ENCODE measurements around the gene NPM1. TPM values are rescaled to one million over a fixed set of nuclear protein-coding genes. Genes with fewer than 3 reads are reported as not detected.

The NPM1 gene
- total and polyA plus RNA-seq, 2 donors (not counting 1 experiment from before 2014, with no cell fraction given) = 158 to 920 TPM

DNA sequence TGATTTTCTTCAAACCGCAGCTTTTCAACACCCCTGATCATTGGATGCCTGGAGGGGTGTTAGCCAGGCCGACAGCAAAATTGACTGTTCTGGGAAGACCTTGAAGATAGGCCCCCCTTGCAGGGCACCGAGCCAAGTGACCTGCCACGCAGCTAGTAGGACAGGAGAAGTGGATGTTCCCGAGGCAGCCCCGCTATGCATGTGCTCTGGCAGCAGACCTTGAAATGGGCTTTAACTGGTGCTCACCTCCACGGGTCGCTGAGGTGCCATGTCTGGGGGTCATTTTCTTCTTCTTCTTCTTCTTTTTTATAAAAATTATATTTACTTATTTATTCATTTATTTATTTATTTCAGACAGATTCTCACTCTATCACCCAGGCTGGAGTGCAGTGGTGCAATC lies 44.4 kb downstream of the NPM1 start:
- no peak overlapping the region for H3K9ac ChIP-seq (ENCODE audit: low read length)
- no peaks in the 10 kb centered on the region for H3K9me3 Mint-ChIP-seq (ENCODE audit: insufficient read depth)
- no peaks in the 10 kb centered on the region for H3K4me1 Mint-ChIP-seq
- no peaks in the 10 kb centered on the region for H3K27me3 ChIP-seq (replicated peaks in 1 of 4; ENCODE audit: control extremely low read depth in 1 of 4, control insufficient read depth in 3 of 4, insufficient read depth in 4 of 4, low read length in 3 of 4)
- H4K20me1 ChIP-seq (ENCODE audit: control insufficient read depth, insufficient read depth, low read length, poor library complexity, severe bottlenecking) = no peaks in the 10 kb centered on the region
- no peaks in the 10 kb centered on the region for H3K36me3 ChIP-seq (replicated peaks in 1 of 2; ENCODE audit: control extremely low read depth in 1 of 2, control insufficient read depth in 1 of 2, extremely low read depth in 1 of 2, insufficient read depth in 2 of 2, low read length in 1 of 2)
- H3K9me3 ChIP-seq (ENCODE audit: control extremely low read depth in 1 of 3, control insufficient read depth in 2 of 3, insufficient read depth in 1 of 3, low read length in 2 of 3) = no peaks in the 10 kb centered on the region
- no peak overlapping the region for H3K4me3 Mint-ChIP-seq
- POLR2A ChIA-PET = no interaction called here
- CTCF ChIA-PET = interaction anchor here (0.6 kb wide), 1 partner anchor 223 kb away, joined by 3 read pairs; no protein-coding TSS in a partner anchor
- no peak overlapping the region for H3K4me2 ChIP-seq (replicated peaks; ENCODE audit: low read depth, low read length, poor library complexity, severe bottlenecking)
- no peaks in the 10 kb centered on the region for H3K79me2 ChIP-seq (ENCODE audit: control insufficient read depth, insufficient read depth, low read length)
- TF ChIP-seq, protein P1, sequence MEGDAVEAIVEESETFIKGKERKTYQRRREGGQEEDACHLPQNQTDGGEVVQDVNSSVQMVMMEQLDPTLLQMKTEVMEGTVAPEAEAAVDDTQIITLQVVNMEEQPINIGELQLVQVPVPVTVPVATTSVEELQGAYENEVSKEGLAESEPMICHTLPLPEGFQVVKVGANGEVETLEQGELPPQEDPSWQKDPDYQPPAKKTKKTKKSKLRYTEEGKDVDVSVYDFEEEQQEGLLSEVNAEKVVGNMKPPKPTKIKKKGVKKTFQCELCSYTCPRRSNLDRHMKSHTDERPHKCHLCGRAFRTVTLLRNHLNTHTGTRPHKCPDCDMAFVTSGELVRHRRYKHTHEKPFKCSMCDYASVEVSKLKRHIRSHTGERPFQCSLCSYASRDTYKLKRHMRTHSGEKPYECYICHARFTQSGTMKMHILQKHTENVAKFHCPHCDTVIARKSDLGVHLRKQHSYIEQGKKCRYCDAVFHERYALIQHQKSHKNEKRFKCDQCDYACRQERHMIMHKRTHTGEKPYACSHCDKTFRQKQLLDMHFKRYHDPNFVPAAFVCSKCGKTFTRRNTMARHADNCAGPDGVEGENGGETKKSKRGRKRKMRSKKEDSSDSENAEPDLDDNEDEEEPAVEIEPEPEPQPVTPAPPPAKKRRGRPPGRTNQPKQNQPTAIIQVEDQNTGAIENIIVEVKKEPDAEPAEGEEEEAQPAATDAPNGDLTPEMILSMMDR (IDR thresholded peaks at IDR 0.05) = no peak
- no peak for TF ChIP-seq EZH2 (IDR thresholded peaks at IDR 0.05; ENCODE audit: borderline replicate concordance, insufficient read depth, low read depth, low read length, poor library complexity, severe bottlenecking)
- H3K27ac Mint-ChIP-seq = no peak overlapping the region
- 81% methylated on average over 6 of the region's 8 CpGs for WGBS (ENCODE audit: insufficient coverage)
- ATAC-seq (ENCODE audit: low read depth) = no peak
- H2AFZ ChIP-seq (ENCODE audit: insufficient read depth, low read depth, low read length, poor library complexity, severe bottlenecking) = no peak overlapping the region
- no peak overlapping the region for H3K27ac ChIP-seq (ENCODE audit: low read length in 2 of 2)
- H3K4me1 ChIP-seq (ENCODE audit: control insufficient read depth in 2 of 2, insufficient read depth in 2 of 2, low read length in 2 of 2) = no peaks in the 10 kb centered on the region
- peaks cover 3% of the 10 kb centered on the region for H3K27me3 Mint-ChIP-seq
- no peak for DNase-seq
- intact Hi-C loops (cut with micrococcal nuclease) = no loop called here
- H3K4me3 ChIP-seq (ENCODE audit: control extremely low read depth in 1 of 5, extremely low read depth in 1 of 5, insufficient read depth in 1 of 5, low read depth in 2 of 5, low read length in 4 of 5) = no peak overlapping the region

DNA sequence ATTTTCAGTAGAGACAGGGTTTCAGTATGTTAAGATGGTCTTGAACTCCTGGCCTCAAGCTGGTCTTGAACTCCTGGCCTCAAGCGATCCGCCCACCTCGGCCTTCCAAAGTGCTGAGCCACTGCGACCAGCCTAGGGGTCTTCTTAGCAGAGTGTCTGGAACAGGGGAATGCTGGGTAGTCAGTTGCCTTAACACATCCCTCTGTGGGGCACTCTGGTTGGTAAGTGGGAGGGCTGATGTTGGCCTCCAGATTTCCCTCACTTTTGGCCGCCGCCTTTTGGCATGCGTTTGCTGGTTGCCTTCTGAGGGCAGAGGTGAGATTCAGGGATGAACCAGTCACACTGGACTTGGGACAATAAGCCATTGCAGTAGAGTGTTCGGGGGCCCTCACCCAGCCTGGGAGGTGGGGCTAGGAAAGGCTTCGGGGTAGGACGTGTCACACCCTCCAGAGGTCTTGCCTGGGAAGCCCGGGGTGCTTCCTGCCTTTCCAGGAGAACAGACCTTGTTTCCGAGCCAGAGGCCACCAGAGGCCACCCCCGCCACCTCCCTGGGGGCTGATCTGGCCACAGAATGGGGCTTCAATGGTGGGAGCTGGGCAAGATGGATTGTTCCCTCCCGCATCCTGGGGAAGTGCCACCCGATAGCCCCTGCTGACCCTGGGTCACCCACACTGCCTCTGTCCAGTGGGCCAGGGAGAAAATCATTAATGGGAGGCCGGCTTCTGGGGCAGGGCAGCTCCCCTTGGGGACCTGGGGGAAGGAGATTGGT lies 45.1 kb downstream of the NPM1 start:
- ChIA-PET CTCF (interaction anchor here (0.6 kb wide), 1 partner anchor 224 kb away, joined by 3 read pairs; no protein-coding TSS in a partner anchor), POLR2A (no interaction called here)
- no peaks in the 10 kb centered on the region for H3K36me3 ChIP-seq (replicated peaks in 1 of 2; ENCODE audit: control extremely low read depth in 1 of 2, control insufficient read depth in 1 of 2, extremely low read depth in 1 of 2, insufficient read depth in 2 of 2, low read length in 1 of 2)
- no peak overlapping the region for H3K27ac ChIP-seq (ENCODE audit: low read length in 2 of 2)
- Mint-ChIP-seq H3K27ac (no peak overlapping the region), H3K9me3 (ENCODE audit: insufficient read depth) (no peaks in the 10 kb centered on the region), H3K27me3 (peaks cover 3% of the 10 kb centered on the region), H3K4me3 (no peak overlapping the region), H3K4me1 (no peaks in the 10 kb centered on the region)
- H3K4me3 ChIP-seq (ENCODE audit: control extremely low read depth in 1 of 5, extremely low read depth in 1 of 5, insufficient read depth in 1 of 5, low read depth in 2 of 5, low read length in 4 of 5) = no peak overlapping the region
- DNase-seq (no peak), ATAC-seq (ENCODE audit: low read depth) (no peak)
- H3K4me1 ChIP-seq (ENCODE audit: control insufficient read depth in 2 of 2, insufficient read depth in 2 of 2, low read length in 2 of 2) = no peaks in the 10 kb centered on the region
- H3K4me2 ChIP-seq (replicated peaks; ENCODE audit: low read depth, low read length, poor library complexity, severe bottlenecking) = no peak overlapping the region
- no peaks in the 10 kb centered on the region for H4K20me1 ChIP-seq (ENCODE audit: control insufficient read depth, insufficient read depth, low read length, poor library complexity, severe bottlenecking)
- no peak overlapping the region for H2AFZ ChIP-seq (ENCODE audit: insufficient read depth, low read depth, low read length, poor library complexity, severe bottlenecking)
- H3K79me2 ChIP-seq (ENCODE audit: control insufficient read depth, insufficient read depth, low read length) = no peaks in the 10 kb centered on the region
- no peak overlapping the region for H3K9ac ChIP-seq (ENCODE audit: low read length)
- TF ChIP-seq, protein P1 (IDR thresholded peaks at IDR 0.05) = no peak
- no peak for TF ChIP-seq EZH2 (IDR thresholded peaks at IDR 0.05; ENCODE audit: borderline replicate concordance, insufficient read depth, low read depth, low read length, poor library complexity, severe bottlenecking)
- WGBS (ENCODE audit: insufficient coverage) = 92% methylated on average over 13 of the region's 16 CpGs
- intact Hi-C loops (cut with micrococcal nuclease) = no loop called here
- no peaks in the 10 kb centered on the region for H3K27me3 ChIP-seq (replicated peaks in 1 of 4; ENCODE audit: control extremely low read depth in 1 of 4, control insufficient read depth in 3 of 4, insufficient read depth in 4 of 4, low read length in 3 of 4)
- H3K9me3 ChIP-seq (ENCODE audit: control extremely low read depth in 1 of 3, control insufficient read depth in 2 of 3, insufficient read depth in 1 of 3, low read length in 2 of 3) = no peaks in the 10 kb centered on the region

Data from B cell (primary cell).